Measurements from ENCODE around the gene TRPM4.

DNA sequence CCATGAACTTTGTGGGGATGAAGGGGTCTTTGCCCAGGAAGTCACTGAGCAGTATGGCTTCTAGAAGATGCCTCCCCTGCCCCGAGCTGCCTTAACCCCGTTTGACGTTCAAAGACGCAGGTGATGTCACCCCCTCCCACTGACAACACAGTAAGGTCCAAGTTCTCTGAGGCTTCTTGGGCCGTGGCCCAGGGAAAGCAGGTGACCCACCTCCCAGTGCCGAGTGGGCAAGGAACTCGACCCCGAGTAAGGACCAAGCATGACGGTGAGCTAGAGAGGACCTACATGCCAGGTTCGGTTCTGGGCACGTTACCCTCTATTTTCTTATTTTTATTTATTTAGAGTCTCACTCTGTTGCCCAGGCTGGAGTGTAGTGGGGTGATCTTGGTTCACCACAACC, 86.1 kb downstream of the TRPM4 start:
- TF ChIP-seq POLR2A (IDR thresholded peaks at IDR 0.05; ENCODE audit: insufficient read depth in 1 of 2, low read depth in 2 of 2, low read length in 2 of 2) = no peak
- TF ChIP-seq, protein P1, sequence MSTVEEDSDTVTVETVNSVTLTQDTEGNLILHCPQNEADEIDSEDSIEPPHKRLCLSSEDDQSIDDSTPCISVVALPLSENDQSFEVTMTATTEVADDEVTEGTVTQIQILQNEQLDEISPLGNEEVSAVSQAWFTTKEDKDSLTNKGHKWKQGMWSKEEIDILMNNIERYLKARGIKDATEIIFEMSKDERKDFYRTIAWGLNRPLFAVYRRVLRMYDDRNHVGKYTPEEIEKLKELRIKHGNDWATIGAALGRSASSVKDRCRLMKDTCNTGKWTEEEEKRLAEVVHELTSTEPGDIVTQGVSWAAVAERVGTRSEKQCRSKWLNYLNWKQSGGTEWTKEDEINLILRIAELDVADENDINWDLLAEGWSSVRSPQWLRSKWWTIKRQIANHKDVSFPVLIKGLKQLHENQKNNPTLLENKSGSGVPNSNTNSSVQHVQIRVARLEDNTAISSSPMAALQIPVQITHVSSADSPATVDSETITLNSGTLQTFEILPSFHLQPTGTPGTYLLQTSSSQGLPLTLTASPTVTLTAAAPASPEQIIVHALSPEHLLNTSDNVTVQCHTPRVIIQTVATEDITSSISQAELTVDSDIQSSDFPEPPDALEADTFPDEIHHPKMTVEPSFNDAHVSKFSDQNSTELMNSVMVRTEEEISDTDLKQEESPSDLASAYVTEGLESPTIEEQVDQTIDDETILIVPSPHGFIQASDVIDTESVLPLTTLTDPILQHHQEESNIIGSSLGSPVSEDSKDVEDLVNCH (CRISPR knock-in tag; IDR thresholded peaks at IDR 0.05) = no peak
- TF ChIP-seq, protein P2, sequence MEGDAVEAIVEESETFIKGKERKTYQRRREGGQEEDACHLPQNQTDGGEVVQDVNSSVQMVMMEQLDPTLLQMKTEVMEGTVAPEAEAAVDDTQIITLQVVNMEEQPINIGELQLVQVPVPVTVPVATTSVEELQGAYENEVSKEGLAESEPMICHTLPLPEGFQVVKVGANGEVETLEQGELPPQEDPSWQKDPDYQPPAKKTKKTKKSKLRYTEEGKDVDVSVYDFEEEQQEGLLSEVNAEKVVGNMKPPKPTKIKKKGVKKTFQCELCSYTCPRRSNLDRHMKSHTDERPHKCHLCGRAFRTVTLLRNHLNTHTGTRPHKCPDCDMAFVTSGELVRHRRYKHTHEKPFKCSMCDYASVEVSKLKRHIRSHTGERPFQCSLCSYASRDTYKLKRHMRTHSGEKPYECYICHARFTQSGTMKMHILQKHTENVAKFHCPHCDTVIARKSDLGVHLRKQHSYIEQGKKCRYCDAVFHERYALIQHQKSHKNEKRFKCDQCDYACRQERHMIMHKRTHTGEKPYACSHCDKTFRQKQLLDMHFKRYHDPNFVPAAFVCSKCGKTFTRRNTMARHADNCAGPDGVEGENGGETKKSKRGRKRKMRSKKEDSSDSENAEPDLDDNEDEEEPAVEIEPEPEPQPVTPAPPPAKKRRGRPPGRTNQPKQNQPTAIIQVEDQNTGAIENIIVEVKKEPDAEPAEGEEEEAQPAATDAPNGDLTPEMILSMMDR (CRISPR knock-in tag; IDR thresholded peaks at IDR 0.05) = no peak
- TF ChIP-seq, protein P3, sequence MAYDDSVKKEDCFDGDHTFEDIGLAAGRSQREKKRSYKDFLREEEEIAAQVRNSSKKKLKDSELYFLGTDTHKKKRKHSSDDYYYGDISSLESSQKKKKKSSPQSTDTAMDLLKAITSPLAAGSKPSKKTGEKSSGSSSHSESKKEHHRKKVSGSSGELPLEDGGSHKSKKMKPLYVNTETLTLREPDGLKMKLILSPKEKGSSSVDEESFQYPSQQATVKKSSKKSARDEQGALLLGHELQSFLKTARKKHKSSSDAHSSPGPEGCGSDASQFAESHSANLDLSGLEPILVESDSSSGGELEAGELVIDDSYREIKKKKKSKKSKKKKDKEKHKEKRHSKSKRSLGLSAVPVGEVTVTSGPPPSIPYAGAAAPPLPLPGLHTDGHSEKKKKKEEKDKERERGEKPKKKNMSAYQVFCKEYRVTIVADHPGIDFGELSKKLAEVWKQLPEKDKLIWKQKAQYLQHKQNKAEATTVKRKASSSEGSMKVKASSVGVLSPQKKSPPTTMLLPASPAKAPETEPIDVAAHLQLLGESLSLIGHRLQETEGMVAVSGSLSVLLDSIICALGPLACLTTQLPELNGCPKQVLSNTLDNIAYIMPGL (CRISPR knock-in tag; IDR thresholded peaks at IDR 0.05; ENCODE audit: borderline replicate concordance in 1 of 2, low read depth in 1 of 2) = no peak

Data from HepG2 (cell line).